Measurements from ENCODE around the gene CAMK1G. TPM values are rescaled to one million over a fixed set of nuclear protein-coding genes. Genes with fewer than 3 reads are reported as not detected.

Gene CAMK1G
- total RNA-seq, 5 donors from 2014 or later (not counting 1 experiment from before 2014, with no cell fraction given) = not detected

- H3K27ac ChIP-seq (ENCODE audit: low read length) = no peak overlapping the region
- 100% methylated on average over 1 of the region's 2 CpGs for WGBS (ENCODE audit: insufficient coverage)
- Mint-ChIP-seq H3K36me3 (no peaks in the 10 kb centered on the region), H3K27me3 (peaks cover 13 to 23% of the 10 kb centered on the region in 2 donors), H3K9me3 (no peaks in the 10 kb centered on the region), H3K4me1 (no peaks in the 10 kb centered on the region), H3K27ac (no peak overlapping the region), H3K4me3 (no peak overlapping the region)
- CTCF ChIA-PET = interaction anchor here in 1 of 2 donors (0.6 to 0.7 kb wide), 2 partner anchors 8 to 10 kb away, joined by 3 to 4 read pairs; no protein-coding TSS in a partner anchor
- POLR2A ChIA-PET = no interaction called here
- H3K4me3 ChIP-seq (ENCODE audit: control insufficient read depth in 1 of 2, extremely low read depth in 1 of 2, low read length in 1 of 2) = no peak overlapping the region
- peaks cover 2 to 10% of the 10 kb centered on the region in 2 experiments for H3K27me3 ChIP-seq (replicated peaks in 1 of 2; ENCODE audit: control insufficient read depth in 2 of 2, extremely low read depth in 1 of 2, insufficient read depth in 2 of 2, low read length in 1 of 2)
- DNase-seq (no peak), ATAC-seq (replicated peaks in 1 of 4) (no peak)
- H3K4me1 ChIP-seq (ENCODE audit: control insufficient read depth in 1 of 2, extremely low read depth in 1 of 2, insufficient read depth in 2 of 2, low read length in 2 of 2) = no peaks in the 10 kb centered on the region
- no peaks in the 10 kb centered on the region for H3K9me3 ChIP-seq
- H3K36me3 ChIP-seq (ENCODE audit: control insufficient read depth in 2 of 2, extremely low read depth in 1 of 2, insufficient read depth in 1 of 2, low read length in 1 of 2) = no peaks in the 10 kb centered on the region
Measured at GRCh38 chr1:209544098-209544497, 39.4 kb upstream of the CAMK1G start.

GRCh38 chr1:209545423-209545822 is 38.1 kb upstream of the CAMK1G start:
- Histone ChIP-seq H3K27me3 (replicated peaks in 1 of 2; ENCODE audit: control insufficient read depth in 2 of 2, extremely low read depth in 1 of 2, insufficient read depth in 2 of 2, low read length in 1 of 2) (peaks cover 7 to 14% of the 10 kb centered on the region in 2 experiments), H3K4me1 (ENCODE audit: control insufficient read depth in 1 of 2, extremely low read depth in 1 of 2, insufficient read depth in 2 of 2, low read length in 2 of 2) (no peaks in the 10 kb centered on the region), H3K36me3 (ENCODE audit: control insufficient read depth in 2 of 2, extremely low read depth in 1 of 2, insufficient read depth in 1 of 2, low read length in 1 of 2) (no peaks in the 10 kb centered on the region), H3K4me3 (ENCODE audit: control insufficient read depth in 1 of 2, extremely low read depth in 1 of 2, low read length in 1 of 2) (no peak overlapping the region), H3K27ac (ENCODE audit: low read length) (no peak overlapping the region), H3K9me3 (no peaks in the 10 kb centered on the region)
- Mint-ChIP-seq H3K36me3 (no peaks in the 10 kb centered on the region), H3K27me3 (peaks cover 12 to 23% of the 10 kb centered on the region in 2 donors), H3K4me1 (peaks cover 0 to 7% (median 2%) of the 10 kb centered on the region in 3 donors), H3K4me3 (no peak overlapping the region), H3K27ac (no peak overlapping the region), H3K9me3 (no peaks in the 10 kb centered on the region)
- WGBS (ENCODE audit: insufficient coverage) = 75% methylated on average over 2 of the region's 3 CpGs
- no peak for ATAC-seq (replicated peaks in 1 of 4)
- CTCF ChIA-PET = no interaction called here
- POLR2A ChIA-PET = no interaction called here
- DNase-seq = no peak

DNA sequence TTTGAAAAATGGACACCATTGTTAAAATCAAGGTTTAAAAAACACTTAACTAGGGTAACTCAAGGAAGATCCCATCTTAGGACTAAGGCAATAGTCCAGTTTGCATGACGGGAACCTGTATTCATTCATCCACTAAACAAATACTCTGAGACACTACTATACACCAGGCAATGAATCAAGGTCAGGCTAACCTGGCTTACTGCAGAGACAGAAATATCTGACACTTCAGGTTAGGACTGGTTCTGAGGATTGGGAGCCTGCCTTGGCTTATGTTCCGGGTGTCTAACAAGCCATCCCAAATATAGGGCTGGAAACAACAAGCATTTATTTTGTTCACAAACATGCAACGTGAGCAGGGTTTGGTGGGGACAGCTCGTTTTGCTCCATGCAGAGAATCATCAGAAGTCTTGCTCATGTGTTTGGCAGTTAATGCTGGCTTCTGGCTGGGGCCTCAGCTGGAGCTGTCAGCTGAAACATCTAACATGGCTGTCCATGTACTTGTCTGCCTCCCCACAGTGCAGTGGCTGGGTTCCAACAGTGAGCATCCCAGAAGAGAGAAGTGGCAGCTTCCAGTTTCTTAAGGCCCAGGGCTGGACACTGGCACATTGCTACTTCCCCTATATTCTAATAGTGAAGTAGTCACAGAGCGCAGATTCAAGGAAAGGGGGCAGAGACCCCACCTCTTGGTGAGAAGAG is 37.0 kb upstream of the CAMK1G start:
- H3K27me3 Mint-ChIP-seq = peaks cover 12 to 18% of the 10 kb centered on the region in 2 donors
- H3K36me3 Mint-ChIP-seq = no peaks in the 10 kb centered on the region
- peaks cover 0 to 7% (median 2%) of the 10 kb centered on the region in 3 donors for H3K4me1 Mint-ChIP-seq
- WGBS (ENCODE audit: insufficient coverage) = 53% methylated on average over 2 of the region's 5 CpGs
- no peak overlapping the region for H3K4me3 Mint-ChIP-seq
- no peaks in the 10 kb centered on the region for H3K36me3 ChIP-seq (ENCODE audit: control insufficient read depth in 2 of 2, extremely low read depth in 1 of 2, insufficient read depth in 1 of 2, low read length in 1 of 2)
- DNase-seq (no peak), ATAC-seq (replicated peaks in 1 of 4) (no peak)
- no peak overlapping the region for H3K4me3 ChIP-seq (ENCODE audit: control insufficient read depth in 1 of 2, extremely low read depth in 1 of 2, low read length in 1 of 2)
- H3K9me3 Mint-ChIP-seq = no peaks in the 10 kb centered on the region
- ChIA-PET POLR2A (no interaction called here), CTCF (no interaction called here)
- no peak overlapping the region for H3K27ac Mint-ChIP-seq
- peaks cover 7 to 14% of the 10 kb centered on the region in 2 experiments for H3K27me3 ChIP-seq (replicated peaks in 1 of 2; ENCODE audit: control insufficient read depth in 2 of 2, extremely low read depth in 1 of 2, insufficient read depth in 2 of 2, low read length in 1 of 2)
- no peaks in the 10 kb centered on the region for H3K9me3 ChIP-seq
- H3K27ac ChIP-seq (ENCODE audit: low read length) = no peak overlapping the region
- no peaks in the 10 kb centered on the region for H3K4me1 ChIP-seq (ENCODE audit: control insufficient read depth in 1 of 2, extremely low read depth in 1 of 2, insufficient read depth in 2 of 2, low read length in 2 of 2)

DNA sequence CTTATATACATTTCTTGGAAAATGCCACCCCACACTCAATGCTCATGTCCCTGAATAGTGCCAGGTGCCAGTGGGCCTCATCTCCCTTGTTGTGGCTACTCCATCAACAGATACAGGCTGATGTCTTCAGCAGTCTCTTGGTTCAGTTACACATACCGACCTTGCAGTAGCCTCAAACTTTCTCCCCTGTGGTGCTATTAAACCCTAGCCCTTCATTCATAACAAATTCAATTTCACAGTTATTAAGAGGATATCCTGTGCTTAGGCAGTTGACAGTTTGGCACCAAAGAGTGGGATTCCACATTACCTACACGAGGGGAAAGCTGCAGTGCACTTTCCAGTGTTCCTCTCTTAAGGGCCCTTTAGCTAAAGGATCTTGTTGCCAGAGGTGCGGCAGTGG is 35.9 kb upstream of the CAMK1G start:
- POLR2A ChIA-PET = no interaction called here
- Histone ChIP-seq H3K4me1 (ENCODE audit: control insufficient read depth in 1 of 2, extremely low read depth in 1 of 2, insufficient read depth in 2 of 2, low read length in 2 of 2) (no peaks in the 10 kb centered on the region), H3K27me3 (replicated peaks in 1 of 2; ENCODE audit: control insufficient read depth in 2 of 2, extremely low read depth in 1 of 2, insufficient read depth in 2 of 2, low read length in 1 of 2) (peaks cover 5 to 14% of the 10 kb centered on the region in 2 experiments), H3K36me3 (ENCODE audit: control insufficient read depth in 2 of 2, extremely low read depth in 1 of 2, insufficient read depth in 1 of 2, low read length in 1 of 2) (no peaks in the 10 kb centered on the region), H3K4me3 (ENCODE audit: control insufficient read depth in 1 of 2, extremely low read depth in 1 of 2, low read length in 1 of 2) (no peak overlapping the region), H3K27ac (ENCODE audit: low read length) (no peak overlapping the region), H3K9me3 (no peaks in the 10 kb centered on the region)
- no peak overlapping the region for H3K4me3 Mint-ChIP-seq
- CTCF ChIA-PET = interaction anchor here in 1 of 2 donors (0.6 kb wide), 1 partner anchor 37 kb away, joined by 3 read pairs; no protein-coding TSS in a partner anchor
- peaks cover 12 to 16% of the 10 kb centered on the region in 2 donors for H3K27me3 Mint-ChIP-seq
- ATAC-seq (replicated peaks in 1 of 4) (no peak), DNase-seq (no peak)
- no peak overlapping the region for H3K27ac Mint-ChIP-seq
- H3K36me3 Mint-ChIP-seq = no peaks in the 10 kb centered on the region
- no CpG with 5 or more reads among the region's 3 CpGs for WGBS (ENCODE audit: insufficient coverage)
- peaks cover 0 to 7% (median 2%) of the 10 kb centered on the region in 3 donors for H3K4me1 Mint-ChIP-seq
- no peaks in the 10 kb centered on the region for H3K9me3 Mint-ChIP-seq

DNA sequence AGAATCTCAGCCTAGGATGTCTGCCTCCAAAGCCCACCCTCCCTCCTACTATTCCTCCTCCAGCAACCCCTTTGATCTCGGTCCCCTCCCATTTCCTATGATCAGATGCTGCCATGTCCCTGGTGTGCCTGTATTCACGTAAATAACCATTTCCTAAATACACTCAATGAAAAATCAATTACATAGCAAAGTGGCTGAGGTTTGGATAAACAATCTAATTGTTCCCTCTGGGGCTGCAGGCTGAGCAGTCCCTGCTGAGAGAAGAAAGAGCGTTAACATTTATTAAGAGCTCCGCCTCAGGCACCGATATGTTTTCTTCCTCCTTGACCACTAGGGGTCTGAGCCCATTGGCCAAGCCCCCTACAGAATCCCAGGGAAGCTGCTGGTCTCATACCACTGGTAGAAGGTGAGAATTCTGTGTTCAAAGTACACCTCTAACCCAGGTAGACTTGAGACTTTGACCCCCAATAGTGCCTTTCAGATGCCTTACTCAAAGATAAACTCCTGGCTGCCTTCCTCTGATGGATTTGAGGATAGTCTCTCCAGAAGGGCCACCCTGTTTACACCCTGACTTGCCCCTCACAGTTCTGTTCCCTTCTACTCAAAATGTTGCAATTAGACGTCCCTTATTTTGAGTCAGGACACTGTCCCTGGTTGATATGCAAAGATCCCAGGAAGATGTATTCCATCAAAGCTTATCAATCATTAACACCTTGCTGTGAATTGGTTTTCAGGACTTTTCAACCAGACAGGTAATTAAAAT is 33.9 kb upstream of the CAMK1G start:
- ChIA-PET CTCF (interaction anchor here in 1 of 2 donors (0.7 kb wide), 1 partner anchor 20 kb away, joined by 3 read pairs; no protein-coding TSS in a partner anchor), POLR2A (no interaction called here)
- peaks cover 15 to 17% of the 10 kb centered on the region in 2 donors for H3K27me3 Mint-ChIP-seq
- WGBS (ENCODE audit: insufficient coverage) = 43% methylated on average over 1 of the region's 6 CpGs
- ATAC-seq (replicated peaks in 1 of 4) (no peak), DNase-seq (no peak)
- no peak overlapping the region for H3K27ac Mint-ChIP-seq
- H3K4me3 Mint-ChIP-seq = no peak overlapping the region
- H3K9me3 ChIP-seq = no peaks in the 10 kb centered on the region
- H3K4me3 ChIP-seq (ENCODE audit: control insufficient read depth in 1 of 2, extremely low read depth in 1 of 2, low read length in 1 of 2) = no peak overlapping the region
- no peaks in the 10 kb centered on the region for H3K36me3 Mint-ChIP-seq
- H3K27ac ChIP-seq (ENCODE audit: low read length) = no peak overlapping the region
- H3K36me3 ChIP-seq (ENCODE audit: control insufficient read depth in 2 of 2, extremely low read depth in 1 of 2, insufficient read depth in 1 of 2, low read length in 1 of 2) = no peaks in the 10 kb centered on the region
- no peaks in the 10 kb centered on the region for H3K9me3 Mint-ChIP-seq
- peaks cover 0 to 7% (median 2%) of the 10 kb centered on the region in 3 donors for H3K4me1 Mint-ChIP-seq
- peaks cover 5 to 14% of the 10 kb centered on the region in 2 experiments for H3K27me3 ChIP-seq (replicated peaks in 1 of 2; ENCODE audit: control insufficient read depth in 2 of 2, extremely low read depth in 1 of 2, insufficient read depth in 2 of 2, low read length in 1 of 2)
- H3K4me1 ChIP-seq (ENCODE audit: control insufficient read depth in 1 of 2, extremely low read depth in 1 of 2, insufficient read depth in 2 of 2, low read length in 2 of 2) = no peaks in the 10 kb centered on the region

DNA sequence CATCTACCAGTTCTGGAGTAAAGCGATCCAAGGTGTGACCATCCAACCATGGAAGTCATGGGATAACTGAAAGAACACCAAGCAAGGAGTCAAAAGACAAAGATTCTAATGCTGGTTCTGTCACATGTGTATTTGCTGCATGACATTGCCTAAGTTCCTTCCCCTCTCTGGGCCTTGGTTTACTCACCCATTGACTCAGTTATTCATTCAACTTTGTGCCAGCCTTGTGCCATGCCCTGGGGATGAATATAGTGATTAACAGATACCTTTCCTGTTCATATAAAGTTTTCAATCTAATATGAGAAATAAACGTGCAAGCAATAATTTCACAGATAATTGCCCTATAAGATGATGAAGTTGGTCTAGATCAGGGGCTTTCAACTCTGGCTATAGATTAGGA is 33.0 kb upstream of the CAMK1G start:
- Mint-ChIP-seq H3K27ac (no peak overlapping the region), H3K36me3 (no peaks in the 10 kb centered on the region), H3K9me3 (no peaks in the 10 kb centered on the region), H3K4me1 (peaks cover 0 to 7% (median 2%) of the 10 kb centered on the region in 3 donors), H3K27me3 (peaks cover 10 to 14% of the 10 kb centered on the region in 2 donors), H3K4me3 (no peak overlapping the region)
- 86% methylated on average over 1 of the region's 2 CpGs for WGBS (ENCODE audit: insufficient coverage)
- DNase-seq (no peak), ATAC-seq (replicated peaks in 1 of 4) (no peak)
- peaks cover 5 to 7% of the 10 kb centered on the region in 2 experiments for H3K27me3 ChIP-seq (replicated peaks in 1 of 2; ENCODE audit: control insufficient read depth in 2 of 2, extremely low read depth in 1 of 2, insufficient read depth in 2 of 2, low read length in 1 of 2)
- no peaks in the 10 kb centered on the region for H3K4me1 ChIP-seq (ENCODE audit: control insufficient read depth in 1 of 2, extremely low read depth in 1 of 2, insufficient read depth in 2 of 2, low read length in 2 of 2)
- H3K9me3 ChIP-seq = no peaks in the 10 kb centered on the region
- ChIA-PET POLR2A (no interaction called here), CTCF (no interaction called here)
- H3K36me3 ChIP-seq (ENCODE audit: control insufficient read depth in 2 of 2, extremely low read depth in 1 of 2, insufficient read depth in 1 of 2, low read length in 1 of 2) = no peaks in the 10 kb centered on the region
- no peak overlapping the region for H3K4me3 ChIP-seq (ENCODE audit: control insufficient read depth in 1 of 2, extremely low read depth in 1 of 2, low read length in 1 of 2)
- no peak overlapping the region for H3K27ac ChIP-seq (ENCODE audit: low read length)

Measured in T-cell (primary cell).